ENCODE measurements around the gene CDS1.

CDS1 gene

DNA sequence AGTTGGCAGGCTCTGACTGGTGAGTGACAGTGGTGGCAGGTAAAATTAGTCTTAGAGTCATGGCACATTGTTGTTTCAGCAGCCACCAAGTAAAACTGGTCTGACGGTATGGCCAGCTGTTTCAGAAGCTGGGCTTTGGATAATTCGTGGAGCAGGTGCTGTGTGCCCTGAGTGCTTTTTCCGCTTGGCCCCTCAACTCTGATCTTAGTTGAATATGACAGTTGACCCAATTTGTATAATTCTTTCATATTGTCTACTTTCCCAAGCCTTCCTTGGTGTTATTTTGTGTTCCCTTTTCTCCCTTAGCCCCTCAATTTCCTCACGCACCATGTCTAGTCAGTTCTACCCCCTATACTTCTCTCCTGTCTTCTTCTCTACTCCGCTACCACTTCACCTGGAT lies 32.0 kb downstream of the CDS1 start:
- H3K4me3 ChIP-seq (ENCODE audit: low read length): no peak overlapping the region
- no peaks in the 10 kb centered on the region for H3K9me3 ChIP-seq (ENCODE audit: control insufficient read depth, low read length)
- no peak overlapping the region for H3K9ac ChIP-seq (ENCODE audit: low read length)
- no peak for DNase-seq (ENCODE audit: low read depth)
- H3K36me3 ChIP-seq (ENCODE audit: control insufficient read depth, insufficient read depth, low read length, severe bottlenecking): no peaks in the 10 kb centered on the region
- no peaks in the 10 kb centered on the region for H3K4me1 ChIP-seq (ENCODE audit: control insufficient read depth, insufficient read depth, low read length)
- no peaks in the 10 kb centered on the region for H3K27me3 ChIP-seq (replicated peaks; ENCODE audit: control insufficient read depth, insufficient read depth, low read length)

DNA sequence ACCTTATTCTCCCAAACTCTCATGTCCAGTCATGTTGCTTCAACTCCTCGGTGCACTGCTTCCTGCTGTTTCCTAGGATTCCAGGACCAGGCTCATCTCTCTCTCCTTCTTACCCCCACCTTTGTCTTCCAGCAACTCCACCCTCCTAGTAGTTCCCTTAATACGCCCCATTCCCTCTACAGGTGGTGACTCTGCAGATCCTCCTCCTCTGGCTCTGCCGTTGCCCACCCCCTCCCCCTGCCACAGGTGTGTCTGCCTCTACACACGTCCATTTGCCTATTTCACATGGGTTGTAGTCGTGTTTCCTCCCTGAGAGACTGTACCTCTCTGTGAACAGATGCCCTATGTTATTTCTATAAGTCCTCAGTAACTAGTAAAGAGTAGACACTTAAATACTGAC lies 32.4 kb downstream of the CDS1 start:
- Histone ChIP-seq H3K9me3 (ENCODE audit: control insufficient read depth, low read length) (no peaks in the 10 kb centered on the region), H3K9ac (ENCODE audit: low read length) (no peak overlapping the region), H3K4me3 (ENCODE audit: low read length) (no peak overlapping the region), H3K4me1 (ENCODE audit: control insufficient read depth, insufficient read depth, low read length) (no peaks in the 10 kb centered on the region), H3K27me3 (replicated peaks; ENCODE audit: control insufficient read depth, insufficient read depth, low read length) (no peaks in the 10 kb centered on the region), H3K36me3 (ENCODE audit: control insufficient read depth, insufficient read depth, low read length, severe bottlenecking) (no peaks in the 10 kb centered on the region)
- DNase-seq (ENCODE audit: low read depth): no peak

DNA sequence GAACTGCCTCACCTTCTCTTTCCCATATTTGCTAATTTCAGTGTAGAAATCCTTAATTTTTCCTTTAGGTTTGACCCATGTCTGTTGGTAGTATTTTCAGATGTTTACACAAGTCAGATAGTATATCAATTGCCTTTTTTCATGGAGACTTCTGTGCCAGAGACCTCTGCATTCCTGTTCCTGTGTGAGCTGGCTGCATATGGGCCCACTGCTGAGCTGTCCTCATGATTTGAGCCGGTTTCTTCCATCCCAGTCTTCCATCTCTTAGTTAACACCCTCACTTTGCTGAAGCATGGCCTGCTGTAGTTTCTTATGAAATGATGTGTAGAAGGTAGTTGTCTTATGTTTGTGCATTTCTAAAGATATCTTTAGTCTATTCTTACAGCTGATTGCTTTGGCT lies 40.0 kb downstream of the CDS1 start:
- Histone ChIP-seq H3K4me3 (ENCODE audit: low read length) (no peak overlapping the region), H3K9me3 (ENCODE audit: control insufficient read depth, low read length) (no peaks in the 10 kb centered on the region), H3K4me1 (ENCODE audit: control insufficient read depth, insufficient read depth, low read length) (no peaks in the 10 kb centered on the region), H3K9ac (ENCODE audit: low read length) (no peak overlapping the region), H3K36me3 (ENCODE audit: control insufficient read depth, insufficient read depth, low read length, severe bottlenecking) (no peaks in the 10 kb centered on the region), H3K27me3 (replicated peaks; ENCODE audit: control insufficient read depth, insufficient read depth, low read length) (no peaks in the 10 kb centered on the region)
- DNase-seq (ENCODE audit: low read depth): no peak

DNA sequence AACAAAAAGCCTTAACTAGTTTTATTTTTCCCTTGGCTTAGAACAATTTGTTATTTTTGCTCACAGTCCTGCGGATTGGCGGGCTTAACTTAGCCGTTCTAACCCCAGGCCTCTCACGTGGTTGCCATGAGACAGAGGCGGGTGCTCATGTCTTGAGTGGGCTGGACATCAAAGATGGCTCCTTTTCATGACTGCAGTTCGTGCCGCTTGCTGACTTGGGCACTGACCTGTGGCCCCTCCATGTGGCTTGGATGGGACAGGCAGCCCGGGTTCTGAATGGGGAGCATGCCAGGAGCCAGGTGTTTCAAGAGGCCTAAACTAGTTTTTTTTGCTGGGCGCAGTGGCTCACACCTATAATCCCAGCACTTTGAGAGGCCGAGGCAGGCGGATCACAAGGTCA lies 40.7 kb downstream of the CDS1 start:
- no peaks in the 10 kb centered on the region for H3K27me3 ChIP-seq (replicated peaks; ENCODE audit: control insufficient read depth, insufficient read depth, low read length)
- H3K4me1 ChIP-seq (ENCODE audit: control insufficient read depth, insufficient read depth, low read length): no peaks in the 10 kb centered on the region
- no peak overlapping the region for H3K9ac ChIP-seq (ENCODE audit: low read length)
- H3K36me3 ChIP-seq (ENCODE audit: control insufficient read depth, insufficient read depth, low read length, severe bottlenecking): no peaks in the 10 kb centered on the region
- DNase-seq (ENCODE audit: low read depth): no peak
- no peaks in the 10 kb centered on the region for H3K9me3 ChIP-seq (ENCODE audit: control insufficient read depth, low read length)
- H3K4me3 ChIP-seq (ENCODE audit: low read length): no peak overlapping the region

DNA sequence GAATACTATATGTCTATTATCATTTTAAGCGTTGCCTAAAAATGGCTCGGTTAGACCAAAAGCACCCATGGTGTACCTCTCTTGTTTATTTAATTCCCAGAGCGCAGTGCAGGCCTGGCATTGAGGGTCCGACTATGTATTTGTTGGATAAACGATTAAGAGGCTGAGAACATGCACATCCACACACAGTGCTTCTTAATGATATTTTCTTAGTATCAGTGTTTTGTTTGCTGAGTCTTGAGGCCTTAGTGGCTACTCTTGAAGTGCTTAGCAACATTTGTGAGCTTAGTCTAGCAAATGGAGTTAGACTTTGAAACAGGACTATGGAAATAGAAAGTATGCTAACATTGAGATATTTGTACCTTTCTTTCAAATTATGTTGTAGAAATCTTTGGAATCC lies 43.7 kb downstream of the CDS1 start:
- Histone ChIP-seq H3K4me3 (ENCODE audit: low read length) (no peak overlapping the region), H3K9ac (ENCODE audit: low read length) (no peak overlapping the region), H3K27me3 (replicated peaks; ENCODE audit: control insufficient read depth, insufficient read depth, low read length) (no peaks in the 10 kb centered on the region), H3K4me1 (ENCODE audit: control insufficient read depth, insufficient read depth, low read length) (peaks cover 4% of the 10 kb centered on the region), H3K36me3 (ENCODE audit: control insufficient read depth, insufficient read depth, low read length, severe bottlenecking) (no peaks in the 10 kb centered on the region), H3K9me3 (ENCODE audit: control insufficient read depth, low read length) (no peaks in the 10 kb centered on the region)
- no peak for DNase-seq (ENCODE audit: low read depth)

DNA sequence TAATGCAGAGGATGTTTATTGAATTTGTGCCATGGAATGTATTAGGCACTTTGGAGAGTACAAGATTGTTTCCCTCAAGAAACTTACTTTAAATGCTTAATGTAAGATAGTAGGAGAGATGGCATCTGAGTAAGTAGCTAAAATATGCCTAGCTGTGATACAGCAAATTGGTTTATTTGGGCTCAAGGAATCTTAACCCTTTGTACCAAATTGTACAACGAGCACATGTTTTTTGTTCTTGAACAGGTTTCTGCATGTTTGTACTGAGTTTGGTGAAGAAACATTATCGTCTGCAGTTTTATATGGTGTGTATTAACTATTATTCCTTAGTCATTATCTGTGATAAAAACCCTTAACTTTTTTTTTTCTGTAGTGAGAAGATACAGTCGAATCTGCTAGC lies 48.6 kb downstream of the CDS1 start:
- H3K4me1 ChIP-seq (ENCODE audit: control insufficient read depth, insufficient read depth, low read length): peaks cover 16% of the 10 kb centered on the region
- H3K27me3 ChIP-seq (replicated peaks; ENCODE audit: control insufficient read depth, insufficient read depth, low read length): no peaks in the 10 kb centered on the region
- DNase-seq (ENCODE audit: low read depth): peak; percentile 18
- H3K9ac ChIP-seq (ENCODE audit: low read length): no peak overlapping the region
- no peak overlapping the region for H3K4me3 ChIP-seq (ENCODE audit: low read length)
- no peaks in the 10 kb centered on the region for H3K9me3 ChIP-seq (ENCODE audit: control insufficient read depth, low read length)
- H3K36me3 ChIP-seq (ENCODE audit: control insufficient read depth, insufficient read depth, low read length, severe bottlenecking): no peaks in the 10 kb centered on the region

DNA sequence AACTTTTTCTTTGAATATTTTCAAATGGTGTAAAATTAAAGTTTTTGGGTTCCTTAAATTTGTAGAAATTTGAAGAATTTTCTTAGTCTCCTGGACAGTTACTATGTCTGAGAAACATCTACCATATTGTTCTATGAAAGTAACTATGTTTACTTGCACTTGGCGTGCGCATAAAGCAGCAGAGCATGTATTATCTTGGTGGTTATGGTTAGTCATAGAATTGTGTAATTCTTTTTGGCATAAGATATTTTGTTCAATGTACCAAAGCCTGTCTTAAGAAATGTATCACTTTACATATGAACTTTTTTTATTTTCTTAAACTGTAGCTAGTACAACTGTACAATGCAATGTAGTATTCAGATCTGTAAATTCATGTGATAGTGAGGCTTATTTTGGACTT lies 49.2 kb downstream of the CDS1 start:
- no peaks in the 10 kb centered on the region for H3K36me3 ChIP-seq (ENCODE audit: control insufficient read depth, insufficient read depth, low read length, severe bottlenecking)

DNA sequence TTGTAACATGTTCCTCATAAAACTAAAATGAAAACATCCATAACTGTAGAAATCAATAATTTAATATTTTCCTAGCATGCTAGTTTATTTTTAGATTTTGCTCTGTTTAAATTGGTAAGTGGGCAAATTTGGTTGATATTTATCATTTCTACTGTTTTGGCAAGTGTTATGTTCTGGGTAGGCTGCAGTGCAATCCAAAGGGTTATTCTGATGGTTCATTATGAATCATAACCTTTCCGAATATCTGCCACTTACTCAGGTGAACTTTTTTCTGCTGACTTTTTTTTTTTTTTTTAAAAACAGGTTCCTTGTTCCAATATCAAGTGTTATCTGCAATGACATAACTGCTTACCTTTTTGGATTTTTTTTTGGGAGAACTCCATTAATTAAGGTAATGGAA lies 52.0 kb downstream of the CDS1 start:
- Histone ChIP-seq H3K36me3 (ENCODE audit: control insufficient read depth, insufficient read depth, low read length, severe bottlenecking) (no peaks in the 10 kb centered on the region), H3K9me3 (ENCODE audit: control insufficient read depth, low read length) (no peaks in the 10 kb centered on the region), H3K4me1 (ENCODE audit: control insufficient read depth, insufficient read depth, low read length) (peaks cover 16% of the 10 kb centered on the region), H3K9ac (ENCODE audit: low read length) (no peak overlapping the region), H3K4me3 (ENCODE audit: low read length) (no peak overlapping the region), H3K27me3 (replicated peaks; ENCODE audit: control insufficient read depth, insufficient read depth, low read length) (no peaks in the 10 kb centered on the region)
- no peak for DNase-seq (ENCODE audit: low read depth)

More for the DNA sequence above, 49.2 kb downstream of the CDS1 start:
- Histone ChIP-seq H3K27me3 (replicated peaks; ENCODE audit: control insufficient read depth, insufficient read depth, low read length) (no peaks in the 10 kb centered on the region), H3K9ac (ENCODE audit: low read length) (no peak overlapping the region), H3K4me3 (ENCODE audit: low read length) (no peak overlapping the region), H3K9me3 (ENCODE audit: control insufficient read depth, low read length) (no peaks in the 10 kb centered on the region), H3K4me1 (ENCODE audit: control insufficient read depth, insufficient read depth, low read length) (peaks cover 16% of the 10 kb centered on the region)
- DNase-seq (ENCODE audit: low read depth): peak; percentile 80

DNA sequence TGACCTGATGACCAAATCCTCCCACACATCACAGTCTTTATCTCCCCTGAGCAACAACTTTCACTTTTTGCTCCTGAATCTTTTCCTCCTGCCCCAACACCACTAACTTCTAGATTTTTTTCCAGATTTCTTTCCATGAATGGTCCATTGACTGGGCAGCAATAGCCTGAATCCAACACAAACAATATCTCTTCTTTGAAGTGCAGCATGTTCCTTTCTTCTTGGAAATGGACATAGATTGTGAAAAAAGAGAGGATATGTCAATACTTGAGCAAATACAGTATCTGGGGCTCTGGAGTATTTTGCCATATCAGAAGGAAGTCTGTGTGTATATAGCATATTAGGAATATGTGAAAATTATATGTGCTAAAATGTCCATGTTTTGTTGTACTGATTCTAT lies 55.2 kb downstream of the CDS1 start:
- DNase-seq (ENCODE audit: low read depth): no peak
- Histone ChIP-seq H3K36me3 (ENCODE audit: control insufficient read depth, insufficient read depth, low read length, severe bottlenecking) (no peaks in the 10 kb centered on the region), H3K4me3 (ENCODE audit: low read length) (no peak overlapping the region), H3K9ac (ENCODE audit: low read length) (no peak overlapping the region), H3K4me1 (ENCODE audit: control insufficient read depth, insufficient read depth, low read length) (no peaks in the 10 kb centered on the region), H3K27me3 (replicated peaks; ENCODE audit: control insufficient read depth, insufficient read depth, low read length) (no peaks in the 10 kb centered on the region), H3K9me3 (ENCODE audit: control insufficient read depth, low read length) (no peaks in the 10 kb centered on the region)

DNA sequence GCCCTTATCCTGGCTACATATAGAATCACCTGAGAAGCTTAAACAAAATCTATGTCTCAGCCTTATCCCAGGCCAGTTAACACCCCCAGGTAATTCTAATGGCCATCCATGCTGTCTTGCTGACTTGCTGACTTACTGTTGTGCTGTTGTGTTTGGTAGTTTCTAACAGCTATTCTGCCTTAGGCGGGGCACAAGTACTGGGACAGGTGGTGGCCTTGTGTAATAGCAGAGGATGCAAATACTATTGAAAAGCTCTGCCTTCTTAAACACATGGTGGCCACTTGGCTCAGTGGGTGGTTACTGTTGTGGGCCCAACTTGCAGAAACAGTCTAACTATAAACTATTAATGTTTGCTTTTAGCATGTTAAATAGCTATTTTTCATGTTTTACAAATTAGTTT lies 56.2 kb downstream of the CDS1 start:
- no peak overlapping the region for H3K4me3 ChIP-seq (ENCODE audit: low read length)
- no peaks in the 10 kb centered on the region for H3K27me3 ChIP-seq (replicated peaks; ENCODE audit: control insufficient read depth, insufficient read depth, low read length)
- H3K36me3 ChIP-seq (ENCODE audit: control insufficient read depth, insufficient read depth, low read length, severe bottlenecking): no peaks in the 10 kb centered on the region
- H3K9me3 ChIP-seq (ENCODE audit: control insufficient read depth, low read length): no peaks in the 10 kb centered on the region
- no peaks in the 10 kb centered on the region for H3K4me1 ChIP-seq (ENCODE audit: control insufficient read depth, insufficient read depth, low read length)
- no peak for DNase-seq (ENCODE audit: low read depth)
- no peak overlapping the region for H3K9ac ChIP-seq (ENCODE audit: low read length)

DNA sequence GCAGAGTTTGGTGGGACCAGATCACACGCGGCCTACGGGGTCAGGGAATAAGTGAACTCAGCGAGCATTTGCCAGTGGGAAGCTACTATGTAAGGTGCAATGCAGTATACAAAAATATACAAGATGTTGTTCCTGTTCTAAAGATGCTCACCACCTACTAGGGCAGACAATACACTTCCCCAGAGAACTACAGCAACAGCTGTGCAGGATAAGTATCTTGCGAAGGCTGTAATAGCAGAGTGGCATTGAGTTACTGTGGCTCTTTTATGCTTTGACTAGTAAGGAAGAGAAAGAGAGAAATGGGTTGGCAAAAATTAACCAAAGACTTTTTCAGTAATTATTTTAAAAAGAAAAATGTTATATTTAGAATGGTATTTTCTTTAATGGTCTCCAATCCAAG lies 61.2 kb downstream of the CDS1 start:
- Histone ChIP-seq H3K4me1 (ENCODE audit: control insufficient read depth, insufficient read depth, low read length) (peaks cover 13% of the 10 kb centered on the region), H3K9ac (ENCODE audit: low read length) (no peak overlapping the region), H3K4me3 (ENCODE audit: low read length) (no peak overlapping the region), H3K27me3 (replicated peaks; ENCODE audit: control insufficient read depth, insufficient read depth, low read length) (no peaks in the 10 kb centered on the region), H3K36me3 (ENCODE audit: control insufficient read depth, insufficient read depth, low read length, severe bottlenecking) (no peaks in the 10 kb centered on the region), H3K9me3 (ENCODE audit: control insufficient read depth, low read length) (no peaks in the 10 kb centered on the region)
- no peak for DNase-seq (ENCODE audit: low read depth)

DNA sequence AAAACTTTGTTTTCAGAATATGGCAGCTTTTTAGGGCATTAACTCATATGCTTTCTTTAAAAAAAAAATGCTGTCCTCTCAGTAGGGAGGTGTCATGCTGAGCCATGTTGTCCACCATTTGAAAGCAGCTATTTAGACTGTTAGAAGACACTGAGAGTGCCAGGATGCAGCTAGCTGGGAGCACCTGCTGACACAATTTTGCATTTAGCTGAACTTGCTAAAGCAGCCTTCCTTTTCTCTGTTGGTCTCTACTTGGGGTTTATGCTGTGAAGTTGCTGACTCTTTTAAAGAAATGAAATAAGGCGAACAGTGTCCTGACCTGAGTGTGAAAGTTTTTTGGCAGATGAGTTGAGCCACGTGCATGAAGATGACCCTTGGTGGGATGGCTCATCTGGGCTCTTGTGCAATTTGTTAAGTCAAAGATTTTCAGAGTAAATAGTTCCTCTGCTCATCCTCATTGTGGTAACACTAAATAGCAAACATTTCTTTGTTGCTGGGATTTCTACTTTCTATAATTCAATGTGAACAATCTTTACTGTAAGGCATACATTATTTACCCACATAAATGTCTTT lies 64.5 kb downstream of the CDS1 start:
- Histone ChIP-seq H3K36me3 (ENCODE audit: control insufficient read depth, insufficient read depth, low read length, severe bottlenecking) (no peaks in the 10 kb centered on the region), H3K4me3 (ENCODE audit: low read length) (no peak overlapping the region), H3K9ac (ENCODE audit: low read length) (no peak overlapping the region), H3K9me3 (ENCODE audit: control insufficient read depth, low read length) (no peaks in the 10 kb centered on the region), H3K4me1 (ENCODE audit: control insufficient read depth, insufficient read depth, low read length) (peaks cover 13% of the 10 kb centered on the region), H3K27me3 (replicated peaks; ENCODE audit: control insufficient read depth, insufficient read depth, low read length) (no peaks in the 10 kb centered on the region)
- no peak for DNase-seq (ENCODE audit: low read depth)
